GM12891 (cell line): ENCODE measurements around the gene GABRR3.

Experiments used
- PAX5 ChIP-seq: IDR thresholded peaks from 2 replicates; pipeline ENCODE4 v1.6.1; 2011; ENCODE audit warnings: low read length, moderate library complexity, mild to moderate bottlenecking; ENCODE audit not compliant: insufficient read depth, severe bottlenecking
- POLR2A ChIP-seq: IDR thresholded peaks from 2 replicates; pipeline ENCODE4 v1.6.1; 2011; ENCODE audit warnings: low read depth, low read length, control low read depth
- POLR2AphosphoS5 ChIP-seq: IDR thresholded peaks from 2 replicates; pipeline ENCODE4 v1.6.1; 2011; ENCODE audit warnings: low read depth, low read length, control low read depth

DNA sequence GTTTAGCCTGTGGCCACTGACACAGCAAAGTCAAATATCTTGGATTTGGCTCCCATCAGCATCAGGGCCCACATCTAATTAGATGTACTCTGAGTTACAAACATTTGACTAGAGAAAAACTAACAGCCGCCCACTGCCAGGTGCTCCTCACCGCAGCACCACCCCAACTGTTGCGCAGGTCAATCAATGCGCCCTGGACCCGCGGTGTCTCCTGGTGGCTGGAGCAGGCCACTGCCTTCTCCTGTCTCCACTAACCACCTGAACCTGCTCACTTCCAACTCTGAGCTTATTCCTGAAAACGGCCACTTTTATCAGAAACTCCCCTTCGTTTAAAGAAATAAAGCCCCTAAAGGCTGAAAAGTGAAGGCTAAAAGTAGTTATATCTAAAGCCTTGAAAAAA, 67.1 kb downstream of the GABRR3 start:
- TF ChIP-seq POLR2AphosphoS5 (no peak), POLR2A (no peak), PAX5 (no peak)
